ENCODE results near the gene SLC40A1.
A peak's percentile ranks its signal among the peaks of the same experiment; 100 is the strongest.

The SLC40A1 gene

GRCh38 chr2:189595417-189595816 is 14.8 kb upstream of the SLC40A1 start:
- DNase-seq = no peak

- DNase-seq = no peak
Measured at GRCh38 chr2:189594305-189594704, 13.7 kb upstream of the SLC40A1 start.

- no peak for DNase-seq
Measured at GRCh38 chr2:189593115-189593514, 12.5 kb upstream of the SLC40A1 start.

GRCh38 chr2:189592353-189592984 is 11.9 kb upstream of the SLC40A1 start:
- no peak for DNase-seq

GRCh38 chr2:189587780-189588179 is 7.2 kb upstream of the SLC40A1 start:
- DNase-seq = no peak

- DNase-seq = no peak
Measured at GRCh38 chr2:189585226-189585756, 4.7 kb upstream of the SLC40A1 start.

GRCh38 chr2:189584686-189585085 is 4.1 kb upstream of the SLC40A1 start:
- DNase-seq = no peak

GRCh38 chr2:189583227-189584198 is 2.9 kb upstream of the SLC40A1 start:
- no peak for DNase-seq

- DNase-seq = no peak
Measured at GRCh38 chr2:189582809-189583192, 2.2 kb upstream of the SLC40A1 start.

- DNase-seq = no peak
Measured at GRCh38 chr2:189582140-189582808, 1.7 kb upstream of the SLC40A1 start.

- no peak for DNase-seq
Measured at GRCh38 chr2:189581354-189582139, 961 bp upstream of the SLC40A1 start.

GRCh38 chr2:189580241-189580651 is 340 bp downstream of the SLC40A1 start:
- peak; percentile 29 for DNase-seq

GRCh38 chr2:189579585-189580186 is 900 bp downstream of the SLC40A1 start:
- no peak for DNase-seq

- DNase-seq = no peak
Measured at GRCh38 chr2:189578272-189578950, 2.2 kb downstream of the SLC40A1 start.

GRCh38 chr2:189577121-189577520 is 3.5 kb downstream of the SLC40A1 start:
- DNase-seq = no peak

- DNase-seq = no peak
Measured at GRCh38 chr2:189576396-189576795, 4.2 kb downstream of the SLC40A1 start.

- DNase-seq = no peak
Measured at GRCh38 chr2:189574793-189575475, 5.7 kb downstream of the SLC40A1 start.

GRCh38 chr2:189570570-189571031 is 10.0 kb downstream of the SLC40A1 start:
- DNase-seq = no peak

- DNase-seq = no peak
Measured at GRCh38 chr2:189569295-189569910, 11.2 kb downstream of the SLC40A1 start.

- no peak for DNase-seq
Measured at GRCh38 chr2:189566046-189566445, 14.5 kb downstream of the SLC40A1 start.
